Mucosa of descending colon (tissue), 3 donors: ENCODE data around the gene THBD. TPM values are rescaled to one million over a fixed set of nuclear protein-coding genes. Genes with fewer than 3 reads are reported as not detected.
A peak's percentile ranks its signal among the peaks of the same experiment; 100 is the strongest.

Source experiments
- ATAC-seq: fragments of 200-7000 bp; cut with Tn5 transposase; one replicate; pipeline ENCODE4 v1.9.1; 2020; ENCODE audit warnings: mild to moderate bottlenecking, moderate library complexity
- DNase-seq, 3 donors: peaks; one replicate each; pipeline ENCODE4 v3.0.0-alpha.2; 2020
- H3K36me3 ChIP-seq: fragments of 200-600 bp; one replicate; pipeline ENCODE4 v1.8.0; 2021; ENCODE audit warnings: low read depth, mild to moderate bottlenecking
- H3K4me1 ChIP-seq: fragments of 200-600 bp; one replicate; pipeline ENCODE4 v1.8.0; 2021; ENCODE audit warnings: low read depth, mild to moderate bottlenecking
- H3K4me3 ChIP-seq: fragments of 200-600 bp; one replicate; pipeline ENCODE4 v1.8.0; 2021; ENCODE audit warnings: mild to moderate bottlenecking
- H3K9me3 ChIP-seq: fragments of 200-600 bp; one replicate; pipeline ENCODE4 v1.8.0; 2021; ENCODE audit warnings: mild to moderate bottlenecking
- CTCF ChIP-seq: fragments of 200-600 bp; IDR thresholded peaks from one replicate; pipeline ENCODE4 v1.8.0; 2022; ENCODE audit warnings: antibody characterized with exemption, mild to moderate bottlenecking
- intact Hi-C, 2 donors: fragments of 100-400 bp; cut with DNase I in 1 of 2; cut with micrococcal nuclease in 1 of 2; formaldehyde crosslinking; loops; one replicate each; pipeline versions ENCODE4 v1.11.0 to v1.11.1; 2022; cut with DNase I, micrococcal nuclease
- total RNA-seq, 3 donors: library from RNA; stranded (reverse); fragmentation: NEBNext Ultra II Directional in 2 of 3; extraction: Animal tissue kit (Norgen Biotek cat#: 25700) in 2 of 3; gene quantifications; one replicate each; pipeline versions ENCODE4 v1.2.1 to v1.2.4, GENCODE V29; 2021 to 2023
- donor health status: DM: no; HTN: no; CAD: no; lungs with moderate emphysema.
- donor health status: DM: no; HTN: no; CAD: no.
- donor health status: DM: no; HTN: yes; CAD: no.

THBD gene
- total RNA-seq, 3 donors from 2014 or later: 1.8 to 8.8 (median 5.9) TPM

- ATAC-seq (no peak), DNase-seq (no peak)
- Histone ChIP-seq H3K36me3 (no peaks in the 10 kb centered on the region), H3K9me3 (no peaks in the 10 kb centered on the region), H3K4me1 (no peaks in the 10 kb centered on the region), H3K4me3 (no peak overlapping the region)
- no peak for TF ChIP-seq CTCF
- intact Hi-C loops: no loop called here
Measured at GRCh38 chr20:23065266-23066201, 16.1 kb upstream of the THBD start.

DNA sequence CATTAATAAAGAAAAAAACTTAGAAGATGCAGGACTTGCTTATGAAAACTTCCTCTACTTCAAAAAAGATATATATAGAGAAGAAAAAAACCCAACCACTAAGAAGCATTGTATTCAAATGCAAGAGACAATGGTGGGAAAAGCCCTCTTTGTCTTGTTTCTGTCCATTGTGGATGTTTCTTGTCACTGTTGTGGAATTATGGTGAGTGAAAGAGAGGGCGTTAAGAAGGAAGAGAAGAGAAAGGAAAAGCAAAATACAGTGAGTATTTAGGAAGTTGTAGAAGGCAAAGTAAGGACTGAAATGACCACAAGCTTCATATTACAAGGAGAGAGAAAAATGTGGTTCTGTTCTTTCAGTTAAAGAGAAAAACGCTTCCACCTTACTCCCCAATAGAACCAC, 14.1 kb upstream of the THBD start:
- no peaks in the 10 kb centered on the region for H3K36me3 ChIP-seq
- H3K4me3 ChIP-seq: no peak overlapping the region
- no peak for DNase-seq
- intact Hi-C loops: no loop called here
- no peaks in the 10 kb centered on the region for H3K4me1 ChIP-seq
- H3K9me3 ChIP-seq: no peaks in the 10 kb centered on the region
- ATAC-seq: no peak
- no peak for TF ChIP-seq CTCF

- no peaks in the 10 kb centered on the region for H3K4me1 ChIP-seq
- no peaks in the 10 kb centered on the region for H3K9me3 ChIP-seq
- H3K36me3 ChIP-seq: no peaks in the 10 kb centered on the region
- H3K4me3 ChIP-seq: no peak overlapping the region
- DNase-seq (no peak), ATAC-seq (no peak)
- intact Hi-C loops: no loop called here
- TF ChIP-seq CTCF: no peak
Measured at GRCh38 chr20:23063168-23063567, 13.7 kb upstream of the THBD start.

DNA sequence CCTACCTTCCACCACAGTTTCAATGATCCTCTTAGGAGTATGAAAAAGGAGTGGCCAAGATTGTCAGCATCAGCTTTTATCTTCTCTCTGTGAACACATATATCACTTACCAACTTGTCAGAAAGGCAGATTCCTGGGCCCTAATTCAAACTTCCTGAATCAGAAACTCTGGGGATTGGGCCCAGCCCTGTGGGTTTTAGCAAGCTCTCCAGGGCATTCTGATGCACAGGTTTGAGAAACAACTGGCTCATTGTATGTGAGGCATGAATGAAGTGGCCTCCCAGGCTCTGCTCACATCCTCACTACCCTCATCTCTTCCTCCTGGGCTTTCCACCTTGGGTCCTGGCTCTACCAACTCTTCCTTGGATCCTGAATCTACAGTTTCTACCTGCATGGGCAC, 13.2 kb upstream of the THBD start:
- Histone ChIP-seq H3K4me1 (no peaks in the 10 kb centered on the region), H3K4me3 (no peak overlapping the region), H3K9me3 (no peaks in the 10 kb centered on the region), H3K36me3 (no peaks in the 10 kb centered on the region)
- no peak for DNase-seq
- no peak for ATAC-seq
- no peak for TF ChIP-seq CTCF
- intact Hi-C loops: no loop called here

GRCh38 chr20:23061734-23062561, 12.5 kb upstream of the THBD start:
- intact Hi-C loops: no loop called here
- Histone ChIP-seq H3K4me1 (no peaks in the 10 kb centered on the region), H3K4me3 (no peak overlapping the region), H3K9me3 (no peaks in the 10 kb centered on the region), H3K36me3 (no peaks in the 10 kb centered on the region)
- ATAC-seq (peak; percentile 44), DNase-seq (no peak)
- TF ChIP-seq CTCF: no peak
